IPS-18c (cell line): Measurements from ENCODE around the gene ADAM12.
"Not testable (repeated sequence)": the region's sequence is repeated elsewhere in the genome, so short reads cannot be mapped to it uniquely, and the experiment has no call there.

Source experiments
- H3K4me3 ChIP-seq: 2 replicates; pipeline ENCODE4 v1.7.0; 2013; ENCODE audit warnings: low read depth, mild to moderate bottlenecking, low read length, moderate library complexity; ENCODE audit not compliant: insufficient read depth
- H3K9me3 ChIP-seq: one replicate; pipeline ENCODE4 v1.6.1; 2013; ENCODE audit warnings: mild to moderate bottlenecking, low read length, moderate library complexity; ENCODE audit not compliant: control insufficient read depth, insufficient read depth

ADAM12 gene

GRCh38 chr10:125983656-125984055 is 404.6 kb downstream of the ADAM12 start:
- H3K9me3 ChIP-seq: no peaks in the 10 kb centered on the region
- H3K4me3 ChIP-seq: no peak overlapping the region

GRCh38 chr10:125983161-125983560 is 405.1 kb downstream of the ADAM12 start:
- Histone ChIP-seq H3K9me3 (no peaks in the 10 kb centered on the region), H3K4me3 (no peak overlapping the region)

GRCh38 chr10:125982260-125982948 is 405.9 kb downstream of the ADAM12 start:
- Histone ChIP-seq H3K4me3 (no peak overlapping the region), H3K9me3 (no peaks in the 10 kb centered on the region)

GRCh38 chr10:125980521-125981035 is 407.7 kb downstream of the ADAM12 start:
- Histone ChIP-seq H3K9me3 (no peaks in the 10 kb centered on the region), H3K4me3 (no peak overlapping the region)

- no peaks in the 10 kb centered on the region for H3K9me3 ChIP-seq
- H3K4me3 ChIP-seq: no peak overlapping the region
Measured at GRCh38 chr10:125979976-125980375, 408.3 kb downstream of the ADAM12 start.

- H3K9me3 ChIP-seq: no peaks in the 10 kb centered on the region
Measured at GRCh38 chr10:125976960-125977605, 411.2 kb downstream of the ADAM12 start.

GRCh38 chr10:125970077-125970630 is 418.1 kb downstream of the ADAM12 start:
- H3K4me3 ChIP-seq: not testable (repeated sequence)

More at GRCh38 chr10:125976960-125977605, 411.2 kb downstream of the ADAM12 start:
- H3K4me3 ChIP-seq: no peak overlapping the region

GRCh38 chr10:125967533-125967932 is 420.7 kb downstream of the ADAM12 start:
- H3K4me3 ChIP-seq: no peak overlapping the region

More at GRCh38 chr10:125970077-125970630, 418.1 kb downstream of the ADAM12 start:
- not testable (repeated sequence) for H3K9me3 ChIP-seq

GRCh38 chr10:125964558-125964957 is 423.7 kb downstream of the ADAM12 start:
- H3K9me3 ChIP-seq: no peaks in the 10 kb centered on the region
- no peak overlapping the region for H3K4me3 ChIP-seq

More at GRCh38 chr10:125967533-125967932, 420.7 kb downstream of the ADAM12 start:
- H3K9me3 ChIP-seq: peaks cover 5% of the 10 kb centered on the region
